MM.1S (cell line): Measurements from ENCODE around the gene TDRD12.

Experiments
- EZH2 ChIP-seq: fragments of 300-600 bp; sonication (generic); optimal IDR thresholded peaks from 2 replicates; pipeline ENCODE3; 2017; ENCODE audit warnings: low read depth, mild to moderate bottlenecking, antibody characterized with exemption, low read length, mixed read lengths
- EZH2phosphoT487 ChIP-seq: fragments of 300-600 bp; sonication (generic); IDR thresholded peaks from 2 replicates; pipeline ENCODE4 v1.6.1; 2018; ENCODE audit warnings: antibody characterized with exemption, low read length
- TF ChIP-seq, protein P1 (sequence below): fragments of 300-600 bp; sonication (generic); IDR thresholded peaks from 2 replicates; pipeline ENCODE4 v1.5.1; 2016; ENCODE audit warnings: antibody characterized with exemption, low read length, mixed read lengths

DNA sequence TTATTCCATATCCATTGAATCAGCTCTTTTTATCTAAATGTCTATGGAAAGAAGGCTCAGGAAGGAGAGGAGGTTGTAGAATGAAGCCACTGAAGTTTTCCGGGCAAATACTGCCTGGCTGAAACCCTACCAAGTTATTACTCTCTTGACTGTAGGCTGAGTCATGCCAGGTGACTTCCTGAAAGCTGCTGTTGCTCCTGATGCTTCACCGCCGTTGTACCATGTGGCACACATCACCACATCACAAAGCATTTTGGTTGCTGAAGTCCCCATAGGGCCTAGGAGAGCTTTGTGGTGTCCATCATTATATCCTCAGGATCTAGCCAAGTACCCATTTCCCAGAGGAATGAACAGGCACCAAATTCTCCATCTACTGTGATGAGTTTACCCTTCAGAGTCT lies 11.1 kb upstream of the TDRD12 start:
- TF ChIP-seq, protein P1, sequence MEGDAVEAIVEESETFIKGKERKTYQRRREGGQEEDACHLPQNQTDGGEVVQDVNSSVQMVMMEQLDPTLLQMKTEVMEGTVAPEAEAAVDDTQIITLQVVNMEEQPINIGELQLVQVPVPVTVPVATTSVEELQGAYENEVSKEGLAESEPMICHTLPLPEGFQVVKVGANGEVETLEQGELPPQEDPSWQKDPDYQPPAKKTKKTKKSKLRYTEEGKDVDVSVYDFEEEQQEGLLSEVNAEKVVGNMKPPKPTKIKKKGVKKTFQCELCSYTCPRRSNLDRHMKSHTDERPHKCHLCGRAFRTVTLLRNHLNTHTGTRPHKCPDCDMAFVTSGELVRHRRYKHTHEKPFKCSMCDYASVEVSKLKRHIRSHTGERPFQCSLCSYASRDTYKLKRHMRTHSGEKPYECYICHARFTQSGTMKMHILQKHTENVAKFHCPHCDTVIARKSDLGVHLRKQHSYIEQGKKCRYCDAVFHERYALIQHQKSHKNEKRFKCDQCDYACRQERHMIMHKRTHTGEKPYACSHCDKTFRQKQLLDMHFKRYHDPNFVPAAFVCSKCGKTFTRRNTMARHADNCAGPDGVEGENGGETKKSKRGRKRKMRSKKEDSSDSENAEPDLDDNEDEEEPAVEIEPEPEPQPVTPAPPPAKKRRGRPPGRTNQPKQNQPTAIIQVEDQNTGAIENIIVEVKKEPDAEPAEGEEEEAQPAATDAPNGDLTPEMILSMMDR, result no peak
- TF ChIP-seq EZH2 (no peak), EZH2phosphoT487 (no peak)
